HG03060 (cell line): Measurements from ENCODE around the gene C22orf31.

Source experiments
- ATAC-seq: cut with Tn5 transposase; IDR thresholded peaks from one replicate; pipeline ENCODE4 v1.9.1; 2021; ENCODE audit warnings: low read depth, moderate number of reproducible peaks; ENCODE audit not compliant: unreplicated experiment

Gene C22orf31

DNA sequence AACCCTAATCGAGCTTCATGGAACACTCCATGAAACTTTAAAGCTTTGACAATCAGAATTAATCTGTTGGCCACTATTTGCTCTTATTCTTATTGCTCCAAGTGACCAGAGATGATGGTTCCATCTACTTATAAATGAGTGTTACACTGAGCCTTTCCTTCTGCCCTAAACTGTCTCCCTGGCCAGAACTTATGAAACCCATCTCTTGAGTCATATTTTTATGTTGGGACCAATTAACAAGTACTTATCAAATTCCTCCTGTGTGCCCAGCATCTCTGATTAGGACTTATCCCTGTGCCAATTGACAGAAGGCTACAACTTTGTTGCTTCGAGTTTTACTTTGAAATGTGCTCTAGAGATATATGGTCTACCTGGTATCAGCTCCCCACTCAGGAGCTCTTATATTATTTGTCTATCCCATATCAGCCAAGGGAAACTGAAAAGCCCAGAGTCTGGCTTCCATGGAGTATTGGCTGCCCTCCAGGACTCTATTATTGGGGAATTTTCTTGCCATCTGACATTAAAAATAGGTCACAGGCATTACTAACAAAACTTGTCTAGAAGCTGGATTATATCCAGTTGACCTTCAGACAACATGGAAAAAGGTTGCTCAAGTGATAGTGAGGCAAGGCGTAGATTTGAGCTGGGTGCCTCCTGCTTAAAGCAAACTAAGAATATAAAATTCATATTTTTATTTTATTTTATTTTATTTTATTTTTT is 20.0 kb upstream of the C22orf31 start:
- ATAC-seq = no peak

DNA sequence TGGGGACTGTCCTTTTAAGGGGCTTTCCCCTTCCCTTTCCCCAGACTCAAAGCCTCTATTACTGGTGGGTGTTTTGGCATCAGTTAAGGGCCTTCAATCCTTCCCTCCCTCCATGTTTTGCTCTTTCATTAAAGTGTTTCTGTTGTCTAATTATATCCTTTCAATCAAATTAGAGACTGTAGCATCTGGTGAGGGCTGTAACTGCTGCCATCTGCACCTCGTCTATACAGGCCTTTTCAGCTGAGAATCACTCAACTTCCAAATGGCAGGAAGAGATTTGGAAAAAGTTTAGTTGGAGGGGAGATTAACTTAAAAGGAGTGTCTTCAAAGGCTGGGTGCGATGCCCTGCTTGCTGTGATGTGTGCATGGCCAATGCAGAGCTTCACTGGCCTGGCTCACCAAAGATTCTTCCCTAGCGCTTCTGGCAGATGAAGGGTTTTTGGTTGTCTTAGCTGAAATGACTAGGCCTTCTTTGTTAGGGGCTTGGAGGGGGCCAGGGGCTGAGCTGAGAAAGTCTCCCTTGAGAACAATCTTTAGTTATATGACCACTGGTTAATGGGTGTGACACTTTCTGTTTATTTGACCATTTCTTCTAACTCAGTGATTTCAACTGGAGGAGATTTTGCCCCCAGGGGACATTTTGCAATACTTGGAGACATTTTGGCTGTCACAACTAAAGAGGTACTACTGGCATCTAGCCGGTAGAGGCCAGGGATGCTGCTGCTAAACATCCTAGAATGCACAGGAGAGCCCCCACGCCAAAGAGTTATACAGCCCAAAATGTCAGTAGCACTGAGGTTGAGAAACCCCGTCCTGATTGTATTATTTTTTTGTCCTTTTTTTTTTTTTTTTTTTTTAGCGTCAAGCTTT is 18.7 kb upstream of the C22orf31 start:
- ATAC-seq = no peak

DNA sequence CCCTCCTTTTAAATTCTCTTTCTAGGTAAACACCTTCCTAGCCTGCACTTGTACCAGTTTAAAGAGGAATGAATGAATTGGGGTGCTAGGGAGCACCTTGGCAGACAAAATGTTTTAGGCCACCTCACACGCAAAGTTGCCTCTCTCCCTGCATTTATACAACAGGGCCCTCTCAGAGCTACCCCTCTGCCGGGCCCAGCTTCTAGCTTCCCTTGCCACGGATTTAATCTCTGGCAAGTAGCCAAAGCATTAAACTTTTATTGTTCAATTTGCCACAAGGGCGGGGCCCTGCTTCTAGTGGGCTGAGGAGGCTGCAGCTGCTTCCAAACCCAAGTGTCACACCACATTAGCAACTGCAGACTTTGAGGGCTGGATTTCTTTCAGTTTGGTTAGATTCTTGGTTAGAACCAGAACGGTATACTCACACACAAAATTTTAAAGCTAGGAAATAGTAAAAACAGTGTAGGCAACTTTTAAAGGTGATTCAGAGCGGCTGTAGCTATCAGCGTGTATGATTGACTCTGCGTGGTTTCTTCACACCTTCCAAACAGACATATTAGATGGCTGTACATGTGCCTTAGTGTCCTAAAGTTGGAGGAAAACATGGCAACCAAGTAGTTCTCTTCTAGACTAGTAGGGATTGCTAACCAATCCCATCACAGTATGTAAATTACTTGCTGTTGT is 17.7 kb upstream of the C22orf31 start:
- ATAC-seq = no peak

DNA sequence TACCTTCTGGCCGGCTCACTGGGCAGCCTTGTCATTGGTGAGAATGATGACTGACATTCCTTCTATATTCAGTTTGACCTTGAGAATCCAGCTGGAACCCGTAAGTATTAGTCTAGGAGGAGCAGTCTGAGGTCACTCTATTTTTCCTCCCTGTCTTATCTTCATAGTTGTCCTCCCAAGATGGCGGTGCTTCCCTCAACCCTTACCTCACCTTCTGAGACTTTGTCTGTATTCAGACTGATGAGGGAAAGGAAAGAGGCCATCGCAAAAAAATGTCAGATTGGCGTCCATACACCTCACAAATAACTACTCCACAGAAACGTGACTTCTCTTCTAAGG is 17.2 kb upstream of the C22orf31 start:
- ATAC-seq = no peak

DNA sequence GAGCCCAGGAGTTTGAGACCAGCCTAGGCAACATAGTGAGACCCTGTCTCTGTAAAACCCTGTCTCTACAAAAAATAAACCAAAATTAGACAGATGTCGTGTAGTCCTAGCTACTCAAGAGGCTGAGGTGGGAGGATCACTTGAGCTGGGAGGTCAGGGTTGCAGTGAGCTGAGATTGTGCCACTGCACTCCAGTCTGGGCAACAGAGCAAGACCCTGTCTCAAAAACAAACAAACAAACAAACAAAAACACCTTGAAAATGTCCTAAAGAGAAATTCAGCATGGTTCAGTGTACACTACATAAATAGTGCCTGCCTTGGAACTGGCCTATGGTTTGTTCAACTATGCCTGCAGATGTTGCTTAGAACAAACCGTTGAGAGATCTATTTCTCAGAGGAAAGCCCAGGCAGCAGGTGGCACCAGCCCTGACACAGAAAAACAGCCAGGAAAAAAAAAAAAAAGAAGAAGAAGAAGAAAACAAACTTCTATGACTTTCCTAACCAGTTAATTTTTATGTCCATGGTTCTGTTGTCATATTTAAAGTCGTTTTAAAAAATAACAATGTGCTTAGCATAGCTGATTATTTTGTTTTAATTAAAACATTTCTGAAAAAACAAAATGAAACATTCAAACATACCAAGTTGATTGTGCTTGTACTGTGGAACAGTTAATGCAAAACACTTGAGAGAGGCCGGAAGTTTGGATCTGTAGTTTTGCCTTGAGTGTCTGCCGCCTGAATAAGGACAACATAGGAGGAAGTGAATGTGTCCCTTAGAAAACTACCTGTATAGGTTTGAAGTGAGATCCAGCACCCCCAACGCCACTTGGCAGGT is 16.6 kb upstream of the C22orf31 start:
- no peak for ATAC-seq

DNA sequence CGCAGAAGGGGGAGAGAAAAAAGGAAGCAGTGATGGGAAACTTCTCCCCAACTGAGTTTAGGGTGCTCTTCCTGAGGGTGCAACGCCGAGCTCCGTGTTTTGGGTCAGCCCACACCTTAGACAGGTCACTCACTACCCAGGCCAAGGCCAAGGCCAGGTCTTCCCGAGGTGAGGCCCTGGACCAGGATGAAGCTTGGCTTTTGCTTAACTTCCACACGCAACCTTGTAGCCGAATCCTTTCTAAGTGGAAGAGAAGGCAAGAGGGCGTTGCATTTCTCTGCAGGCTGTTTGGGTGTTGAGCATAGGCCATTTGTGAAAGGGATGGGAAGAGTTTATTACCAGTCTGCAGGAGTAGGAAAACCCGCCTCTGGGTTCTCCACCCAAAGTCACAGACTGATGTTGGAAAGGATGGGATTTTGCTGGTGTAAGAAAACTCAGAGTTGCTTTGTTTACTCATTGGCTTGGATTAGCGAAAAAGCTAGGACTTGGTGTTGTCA is 12.7 kb upstream of the C22orf31 start:
- ATAC-seq = no peak

DNA sequence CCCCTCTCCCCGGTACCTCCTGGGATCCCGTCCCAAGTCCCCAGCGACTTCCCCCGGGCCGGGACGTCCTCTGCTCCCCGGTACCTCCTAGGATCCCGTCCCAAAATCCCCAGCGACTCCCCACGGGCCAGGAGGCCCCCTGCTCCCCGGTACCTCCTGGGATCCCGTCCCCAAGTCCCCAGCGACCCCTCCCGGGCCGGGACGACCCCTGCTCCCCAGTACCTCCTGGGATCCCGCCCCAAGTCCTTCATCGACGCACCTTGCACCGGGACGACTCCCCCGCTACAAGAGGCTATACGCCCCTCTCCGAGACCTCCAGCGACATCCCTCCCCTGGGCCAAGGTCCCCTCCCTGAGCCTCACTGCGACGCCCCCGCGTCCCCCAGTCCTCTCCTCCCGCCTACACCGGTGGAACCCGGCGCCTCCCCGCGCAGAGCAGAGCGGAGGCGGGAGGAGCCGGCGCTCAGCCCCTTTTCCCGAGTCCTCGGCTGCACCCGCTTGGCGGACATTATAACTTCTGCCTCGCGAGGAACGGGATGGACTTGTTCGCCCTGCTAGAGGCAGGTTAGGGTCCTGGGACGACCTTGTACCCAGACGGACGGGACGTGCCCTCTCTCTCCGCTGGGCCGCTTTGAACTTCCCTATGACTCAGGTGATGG is 12.1 kb upstream of the C22orf31 start:
- no peak for ATAC-seq

DNA sequence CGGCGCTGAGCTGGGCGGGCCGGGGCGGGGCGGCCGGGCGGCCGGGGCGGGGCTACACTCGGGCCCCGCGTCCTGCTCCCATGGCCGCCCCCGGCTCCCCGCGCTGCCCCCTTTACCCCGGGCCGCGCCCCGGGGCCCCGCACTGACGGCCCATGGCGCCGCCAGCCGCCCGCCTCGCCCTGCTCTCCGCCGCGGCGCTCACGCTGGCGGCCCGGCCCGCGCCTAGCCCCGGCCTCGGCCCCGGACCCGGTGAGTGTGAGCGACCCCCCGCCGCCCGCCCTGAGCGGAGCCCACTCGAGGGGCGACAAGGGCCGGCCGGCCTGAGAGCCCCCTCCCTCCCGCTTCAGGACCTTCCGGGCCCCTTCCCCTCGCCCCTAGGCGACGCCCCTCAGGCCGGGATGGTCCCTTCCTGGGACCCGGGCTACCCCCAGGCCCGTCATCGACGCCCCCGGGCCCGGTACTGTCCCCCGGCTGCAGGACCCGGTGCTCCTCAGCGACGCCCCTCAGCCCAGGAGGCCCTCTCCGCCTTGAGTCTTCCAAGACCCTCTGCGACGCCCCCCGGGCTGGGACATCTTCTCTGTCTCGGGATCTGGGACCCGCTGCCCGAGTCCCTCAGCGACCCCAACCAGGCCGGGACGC is 11.5 kb upstream of the C22orf31 start, which contains the start of gene KREMEN1:
Gene KREMEN1, plus strand, starts transcription at position 57 of the 639 bp plus-strand sequence. Its CDS starts 96 bp downstream, at position 153.
- ATAC-seq = no peak

DNA sequence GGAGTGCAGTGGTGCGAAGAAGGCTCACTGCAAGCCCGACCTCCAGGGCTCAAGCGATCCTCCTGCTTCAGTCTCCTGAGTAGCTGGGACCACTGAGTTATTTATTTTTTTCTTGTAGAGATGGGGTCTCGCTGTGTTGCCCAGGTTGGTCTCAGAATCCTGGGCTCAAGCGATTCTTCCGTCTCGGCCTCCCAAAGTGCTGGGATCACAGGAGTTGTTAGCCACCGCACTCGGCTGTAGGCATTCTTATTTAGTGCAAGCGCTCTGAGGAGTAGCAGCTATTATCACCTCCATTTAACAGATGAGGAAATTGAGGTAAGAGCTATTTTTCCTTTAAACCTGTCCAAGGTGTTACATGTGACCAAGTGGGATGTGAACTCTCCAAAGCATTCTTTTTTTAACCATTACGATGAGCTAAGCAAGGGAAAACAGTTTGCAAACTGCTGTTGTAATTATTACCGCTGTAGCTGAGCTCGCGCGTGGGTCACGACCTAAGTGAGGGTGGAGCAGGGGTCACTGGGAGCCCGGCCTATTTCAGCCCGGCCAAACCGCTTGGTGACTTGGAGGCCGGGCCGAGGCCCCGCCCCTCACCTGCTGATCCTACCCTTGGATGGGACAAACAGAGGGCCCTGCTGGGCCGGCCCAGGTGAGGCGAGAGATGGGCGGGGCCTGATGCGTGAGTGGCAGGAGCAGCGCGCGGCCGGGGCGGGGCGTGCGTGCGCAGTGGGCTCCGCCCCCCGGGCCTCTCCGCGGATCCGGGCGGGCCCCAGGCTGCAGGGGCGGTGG is 10.8 kb upstream of the C22orf31 start:
- peak; percentile 55 for ATAC-seq

DNA sequence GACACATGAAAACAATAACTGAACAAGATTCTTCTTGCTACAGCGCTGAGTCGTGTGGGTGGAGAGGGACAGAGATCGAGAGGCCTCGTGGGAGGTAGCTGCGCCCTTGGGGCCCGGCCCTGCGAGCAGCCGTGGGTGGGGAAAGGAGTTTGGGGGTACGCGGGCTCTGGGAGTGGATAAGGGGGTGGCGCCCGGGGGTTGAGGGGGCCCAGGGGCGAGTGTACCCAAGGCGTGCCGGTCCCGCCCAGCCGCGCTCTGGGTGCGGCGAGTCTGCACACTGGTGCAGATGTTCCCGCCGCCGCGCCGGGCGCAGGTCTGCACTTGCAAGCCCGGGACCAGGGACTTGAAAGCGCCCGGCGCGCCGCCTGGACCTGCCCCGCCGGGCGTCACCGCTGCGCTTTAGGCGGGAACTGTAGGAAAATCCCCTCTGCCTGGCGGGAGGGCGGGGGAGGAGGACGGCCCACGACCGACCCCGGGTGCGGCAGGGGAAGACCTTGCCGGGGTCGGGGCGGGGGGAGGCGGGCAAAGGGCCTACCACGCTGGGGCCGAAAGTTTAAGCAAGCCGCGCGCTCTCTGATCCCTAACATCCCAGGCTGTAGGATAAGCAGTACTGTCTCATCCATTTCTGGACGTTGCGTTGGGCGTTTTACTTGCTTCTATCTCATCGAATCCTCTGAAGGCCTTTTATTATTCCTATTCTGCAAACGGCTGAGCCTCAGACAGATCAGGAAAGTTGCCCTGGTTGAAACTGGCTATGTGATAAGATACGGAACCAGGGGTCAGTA is 9.8 kb upstream of the C22orf31 start:
- no peak for ATAC-seq

DNA sequence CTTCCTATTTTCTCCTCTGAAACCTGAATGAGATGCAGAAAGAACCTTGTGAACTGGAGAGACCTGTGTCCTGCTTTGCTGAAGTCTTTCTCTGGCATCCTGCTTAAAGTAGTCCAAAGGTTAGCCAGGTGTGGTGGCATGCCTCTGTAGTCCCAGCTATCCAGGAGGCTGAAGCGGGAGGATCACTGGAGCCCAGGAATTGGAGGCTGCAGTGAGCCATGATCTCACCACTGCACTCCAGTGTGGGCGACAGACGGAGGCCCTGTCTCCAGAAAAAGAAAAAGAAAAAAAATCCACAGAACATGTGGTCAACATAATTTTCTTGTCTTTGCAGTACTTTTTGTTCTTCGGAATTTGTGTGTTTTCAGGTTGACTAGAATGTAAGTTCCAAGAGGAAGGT is 8.9 kb upstream of the C22orf31 start:
- ATAC-seq = no peak

DNA sequence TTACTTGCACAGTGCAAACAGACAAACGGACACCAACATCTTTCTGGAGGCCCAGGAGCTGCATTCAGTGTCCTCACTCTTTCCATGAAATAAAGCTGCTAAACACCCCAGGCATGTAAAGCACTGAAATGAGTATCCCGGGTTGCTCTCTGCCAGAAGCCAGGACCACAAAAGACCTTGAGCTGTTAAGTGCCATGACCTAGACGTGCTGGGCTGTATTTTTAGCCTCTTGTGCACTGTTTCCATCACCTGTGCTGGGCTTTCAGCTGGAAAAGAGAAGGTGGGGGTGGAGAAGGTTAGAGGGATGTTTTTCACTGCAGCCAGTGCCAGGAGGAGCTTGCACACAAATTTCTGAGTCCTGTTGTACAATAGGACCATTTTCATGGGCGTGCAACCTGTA is 7.8 kb upstream of the C22orf31 start:
- ATAC-seq = no peak

DNA sequence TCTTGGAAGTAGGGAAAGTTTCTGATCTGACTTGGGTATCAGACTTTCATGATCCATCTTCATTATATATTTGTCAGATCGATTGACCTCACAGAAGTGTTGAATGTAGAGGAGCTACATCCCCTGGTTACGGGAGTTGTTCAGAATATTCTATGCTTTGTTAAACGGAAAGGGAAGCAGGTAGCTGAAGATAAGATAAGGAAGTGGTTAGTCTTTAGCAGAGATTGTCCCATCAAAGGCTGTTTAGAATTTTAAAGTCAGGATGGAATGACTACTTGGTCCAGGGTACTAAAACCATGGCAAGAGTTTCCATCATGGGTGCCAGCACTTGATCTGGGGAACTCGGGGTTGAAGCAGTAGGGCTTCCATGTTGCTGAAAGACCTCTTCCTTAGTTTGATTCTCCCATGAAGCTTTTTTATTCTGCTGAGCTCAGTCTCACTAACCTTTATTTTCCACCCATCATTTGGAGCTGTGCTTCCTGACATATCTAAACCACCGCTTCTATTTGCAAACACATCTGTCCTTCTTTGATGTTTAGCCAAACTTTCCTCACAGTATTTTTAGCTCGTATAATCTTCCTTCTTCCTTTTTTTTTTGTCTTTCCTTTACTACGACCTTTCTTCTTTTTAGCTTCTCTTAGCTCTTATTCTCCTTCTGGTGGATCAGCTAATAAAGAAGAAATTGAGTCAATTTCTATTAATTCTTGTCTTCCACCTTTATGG is 4.0 kb upstream of the C22orf31 start:
- ATAC-seq = no peak

DNA sequence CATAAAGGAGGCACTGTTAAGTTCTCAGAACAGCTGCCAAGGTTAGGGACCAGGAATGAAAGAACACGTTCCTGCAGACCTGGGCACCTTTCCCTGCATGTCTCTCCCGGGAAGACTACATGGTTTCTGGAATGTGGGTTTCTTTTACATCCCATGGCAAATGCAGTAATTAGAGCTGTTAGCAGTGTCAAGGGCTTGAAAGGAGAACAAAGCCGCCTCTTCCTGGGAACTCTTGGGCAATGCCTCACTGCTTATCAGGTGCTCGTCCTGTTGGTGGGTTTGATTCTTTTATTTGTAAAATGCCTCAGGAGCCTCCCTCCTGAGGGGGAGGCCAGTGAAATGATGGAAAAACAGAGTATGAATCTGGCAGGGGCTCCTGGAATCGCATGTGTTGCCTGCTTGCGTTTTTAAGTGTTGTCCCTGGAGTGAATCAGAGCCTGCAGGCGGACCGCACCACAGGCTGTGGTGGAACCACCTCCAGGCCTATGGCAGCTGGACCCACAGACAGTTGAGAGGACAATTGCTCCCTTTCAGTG is 723 bp upstream of the C22orf31 start:
- ATAC-seq = no peak

DNA sequence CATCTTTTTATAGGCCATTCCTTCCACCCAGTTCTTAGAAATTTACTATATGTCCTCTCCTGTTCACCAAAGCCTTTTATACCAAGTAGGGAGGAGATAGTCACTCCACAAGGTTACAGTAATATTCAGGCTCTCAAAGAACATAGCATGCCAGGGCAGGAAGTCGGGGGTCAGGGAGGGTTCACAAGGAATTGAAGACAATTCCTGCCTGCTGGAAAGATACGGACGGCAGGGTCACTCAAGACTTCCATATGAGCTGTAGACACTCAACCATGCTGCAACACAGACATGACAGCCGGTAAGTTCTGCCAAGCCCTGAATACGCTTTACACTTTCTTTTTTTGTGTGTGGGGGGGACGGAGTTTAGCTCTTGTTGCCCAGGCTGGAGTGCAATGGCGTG is 700 bp downstream of the C22orf31 start:
- no peak for ATAC-seq

DNA sequence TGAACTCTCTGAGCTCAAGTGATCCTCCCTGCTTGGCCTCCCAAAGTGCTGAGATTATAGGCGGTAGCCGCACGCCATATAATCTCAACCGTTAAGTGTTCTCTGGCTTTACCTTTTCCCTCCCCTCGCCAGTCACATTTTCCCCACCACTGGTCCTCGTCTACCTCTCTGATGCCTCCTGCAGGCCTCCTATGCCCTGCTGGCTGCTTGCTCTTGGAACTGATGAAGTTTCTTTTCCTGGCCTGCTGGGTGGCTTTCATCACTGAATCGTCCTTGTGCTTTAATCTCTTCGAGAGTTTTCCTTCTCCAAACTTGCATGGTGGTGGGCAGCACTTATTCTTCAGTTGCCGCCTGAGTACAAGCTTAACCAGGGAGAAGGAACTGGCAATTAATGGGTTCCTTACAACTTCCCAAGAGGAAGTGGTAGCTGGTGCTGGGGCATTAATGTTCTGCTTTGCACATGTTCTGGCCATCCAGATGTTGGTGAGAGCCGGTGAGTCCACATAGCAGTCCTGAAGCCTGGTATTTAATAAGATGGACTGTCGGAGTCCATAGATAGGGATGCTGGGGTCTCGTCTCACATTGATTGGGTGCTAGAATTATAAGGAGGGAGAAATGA is 1.3 kb downstream of the C22orf31 start:
- no peak for ATAC-seq
